Measurements from ENCODE around the gene PELI2.

Gene PELI2

GRCh38 chr14:56205881-56206280, 87.7 kb downstream of the PELI2 start:
- no peak for DNase-seq (ENCODE audit: low read depth in 2 of 2)

GRCh38 chr14:56206596-56206995, 88.4 kb downstream of the PELI2 start:
- no peak for DNase-seq (ENCODE audit: low read depth in 2 of 2)

GRCh38 chr14:56207626-56208292, 89.5 kb downstream of the PELI2 start:
- DNase-seq (ENCODE audit: low read depth in 2 of 2), result no peak

- no peak for DNase-seq (ENCODE audit: low read depth in 2 of 2)
Observed at GRCh38 chr14:56208520-56208919, 90.3 kb downstream of the PELI2 start.

GRCh38 chr14:56210571-56210970, 92.4 kb downstream of the PELI2 start:
- DNase-seq (ENCODE audit: low read depth in 2 of 2), result no peak

GRCh38 chr14:56211084-56211483, 92.9 kb downstream of the PELI2 start:
- no peak for DNase-seq (ENCODE audit: low read depth in 2 of 2)

GRCh38 chr14:56211844-56212243, 93.6 kb downstream of the PELI2 start:
- DNase-seq (ENCODE audit: low read depth in 2 of 2), result no peak

GRCh38 chr14:56212521-56212920, 94.3 kb downstream of the PELI2 start:
- no peak for DNase-seq (ENCODE audit: low read depth in 2 of 2)

GRCh38 chr14:56213306-56213705, 95.1 kb downstream of the PELI2 start:
- DNase-seq (ENCODE audit: low read depth in 2 of 2), result no peak

- no peak for DNase-seq (ENCODE audit: low read depth in 2 of 2)
Observed at GRCh38 chr14:56215180-56215579, 97.0 kb downstream of the PELI2 start.

GRCh38 chr14:56216626-56217379, 98.6 kb downstream of the PELI2 start:
- no peak for DNase-seq (ENCODE audit: low read depth in 2 of 2)

- no peak for DNase-seq (ENCODE audit: low read depth in 2 of 2)
Observed at GRCh38 chr14:56217380-56218045, 99.3 kb downstream of the PELI2 start.

- DNase-seq (ENCODE audit: low read depth in 2 of 2), result no peak
Observed at GRCh38 chr14:56219666-56220413, 101.6 kb downstream of the PELI2 start.

GRCh38 chr14:56221382-56222128, 103.3 kb downstream of the PELI2 start:
- no peak for DNase-seq (ENCODE audit: low read depth in 2 of 2)

- no peak for DNase-seq (ENCODE audit: low read depth in 2 of 2)
Observed at GRCh38 chr14:56224229-56224628, 106.0 kb downstream of the PELI2 start.

- no peak for DNase-seq (ENCODE audit: low read depth in 2 of 2)
Observed at GRCh38 chr14:56224691-56225681, 106.8 kb downstream of the PELI2 start.

GRCh38 chr14:56235388-56235787, 117.2 kb downstream of the PELI2 start:
- no peak for DNase-seq (ENCODE audit: low read depth in 2 of 2)

GRCh38 chr14:56237398-56237797, 119.2 kb downstream of the PELI2 start:
- DNase-seq (ENCODE audit: low read depth in 2 of 2), result no peak

GRCh38 chr14:56241461-56241860, 123.2 kb downstream of the PELI2 start:
- DNase-seq (ENCODE audit: low read depth in 2 of 2), result no peak

- DNase-seq (ENCODE audit: low read depth in 2 of 2), result no peak
Observed at GRCh38 chr14:56243110-56243509, 124.9 kb downstream of the PELI2 start.

Data from stimulated activated CD8-positive, alpha-beta memory T cell treated with anti-CD3 and anti-CD28 coated beads, Interleukin-2, amount 100 ng/mL, for 1 hour (primary cell).